Fibroblast of lung (primary cell): ENCODE measurements around the gene TPCN2.

Source experiments
- CTCF ChIP-seq, 2 donors: IDR thresholded peaks in 1 of 2; conservative IDR thresholded peaks in 1 of 2; 1 replicate in 1 of 2; 2 replicates in 1 of 2; pipeline ENCODE4 v1.5.1; 2011 to 2012; ENCODE audit warnings: low read length in 2 of 2, control low read depth in 1 of 2, inconsistent platforms in 1 of 2, low read depth in 1 of 2, mild to moderate bottlenecking in 1 of 2
- EZH2 ChIP-seq: IDR thresholded peaks from 2 replicates; pipeline ENCODE4 v1.5.1; 2012; ENCODE audit warnings: low read length, control low read depth, mild to moderate bottlenecking; ENCODE audit errors: missing control alignments

GRCh38 chr11:69122630-69123431 lies 74.1 kb downstream of the TPCN2 start:
- TF ChIP-seq CTCF (conservative IDR thresholded peaks at IDR 0.05 in 1 of 2, IDR thresholded peaks at IDR 0.05 in 1 of 2; ENCODE audit: low read depth in 1 of 2, low read length in 2 of 2) (no peak), EZH2 (no peak)
